Cerebellar nuclear complex (tissue), 1 donor: Measurements from ENCODE around the gene DAB2IP.
"Not testable (repeated sequence)": the region's sequence is repeated elsewhere in the genome, so short reads cannot be mapped to it uniquely, and the experiment has no call there.

Experiments
- DNase-seq, 2 experiments: peaks; one replicate each; lab custom pipeline; 2025; lab: John Stamatoyannopoulos, UW

The DAB2IP gene

GRCh38 chr9:121727295-121728020 lies 76.0 kb downstream of the DAB2IP start:
- no peak for DNase-seq

GRCh38 chr9:121728916-121729315 lies 77.5 kb downstream of the DAB2IP start:
- DNase-seq, result no peak

DNA sequence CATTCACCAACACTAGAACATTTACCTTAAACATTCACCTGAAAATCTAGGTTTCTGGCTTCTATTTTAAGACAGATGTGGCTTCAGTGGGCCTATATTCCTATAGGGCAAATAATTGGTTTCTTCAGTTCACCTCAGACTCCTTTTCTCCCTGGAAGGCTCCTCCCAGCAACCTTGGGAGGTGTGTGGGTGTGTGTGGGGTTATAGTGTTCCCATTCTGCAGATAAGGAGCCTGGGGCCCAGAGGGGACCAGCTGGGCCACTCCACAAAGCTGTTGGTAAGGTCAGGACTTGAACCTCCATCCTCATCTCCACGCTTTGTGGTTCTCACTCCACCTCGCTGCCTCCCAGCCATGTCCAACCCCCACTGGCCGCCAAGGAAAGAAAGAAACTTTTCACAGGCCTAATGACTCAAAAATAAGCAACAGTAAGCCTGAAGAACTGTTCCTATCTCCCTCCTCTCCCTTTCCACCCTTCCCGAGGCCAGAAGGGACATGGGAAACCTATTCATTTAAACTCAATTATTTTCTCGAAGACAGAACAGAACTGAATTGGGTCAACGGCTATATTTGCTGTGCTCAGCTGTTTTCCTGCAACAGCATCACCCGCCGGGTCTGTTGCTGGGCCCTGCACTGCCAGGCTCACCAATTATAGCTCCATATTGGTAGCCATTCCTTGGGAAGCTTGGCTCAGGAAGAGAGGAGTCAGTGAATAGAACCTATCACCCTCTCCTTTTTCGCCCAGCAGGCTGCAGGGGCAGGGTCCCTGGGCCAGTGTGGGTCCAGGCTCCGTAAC lies 78.5 kb downstream of the DAB2IP start:
- DNase-seq, result no peak

- DNase-seq, result no peak
Observed at GRCh38 chr9:121731090-121731489, 79.7 kb downstream of the DAB2IP start.

- DNase-seq, result no peak
Observed at GRCh38 chr9:121731919-121732318, 80.5 kb downstream of the DAB2IP start.

GRCh38 chr9:121732389-121732788 lies 81.0 kb downstream of the DAB2IP start:
- no peak for DNase-seq

DNA sequence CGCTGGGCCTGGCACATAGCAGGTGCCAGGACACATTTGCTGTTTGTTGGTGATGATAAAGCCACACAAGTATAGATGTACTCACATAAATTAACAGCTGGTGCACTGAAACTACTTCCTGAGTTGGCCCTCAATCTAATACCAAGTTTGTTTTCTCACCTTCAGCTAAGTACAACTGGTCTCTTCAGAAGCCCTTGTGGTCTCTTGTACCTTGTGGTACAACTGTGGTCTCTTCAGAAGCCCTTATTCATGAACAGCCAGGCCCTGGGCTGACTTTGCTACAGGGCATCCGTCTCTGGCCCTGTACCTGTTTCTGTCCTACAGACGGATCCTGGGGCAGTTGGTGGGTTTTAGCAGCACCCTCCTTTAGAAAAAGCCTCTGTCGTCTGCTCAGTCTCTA lies 81.5 kb downstream of the DAB2IP start:
- DNase-seq, result no peak

DNA sequence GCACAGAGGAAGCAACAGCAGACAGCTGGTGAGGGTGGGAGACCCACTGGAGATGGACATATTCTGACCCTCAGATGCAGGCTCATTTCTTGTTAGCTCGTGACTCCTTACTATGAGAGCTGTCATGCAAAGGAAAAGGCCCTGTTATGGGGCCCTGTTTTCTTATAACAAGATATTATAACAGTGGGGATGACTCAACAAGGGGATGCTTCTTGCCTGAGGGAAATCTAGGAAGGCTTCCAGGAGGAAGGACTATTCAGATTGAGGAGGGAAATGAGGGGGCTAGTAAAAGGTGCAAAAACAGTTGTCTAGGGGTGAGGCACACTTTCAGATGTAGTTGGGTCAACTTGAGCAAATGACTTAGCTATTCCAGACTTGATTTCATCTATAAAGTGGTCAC lies 83.0 kb downstream of the DAB2IP start:
- no peak for DNase-seq

DNA sequence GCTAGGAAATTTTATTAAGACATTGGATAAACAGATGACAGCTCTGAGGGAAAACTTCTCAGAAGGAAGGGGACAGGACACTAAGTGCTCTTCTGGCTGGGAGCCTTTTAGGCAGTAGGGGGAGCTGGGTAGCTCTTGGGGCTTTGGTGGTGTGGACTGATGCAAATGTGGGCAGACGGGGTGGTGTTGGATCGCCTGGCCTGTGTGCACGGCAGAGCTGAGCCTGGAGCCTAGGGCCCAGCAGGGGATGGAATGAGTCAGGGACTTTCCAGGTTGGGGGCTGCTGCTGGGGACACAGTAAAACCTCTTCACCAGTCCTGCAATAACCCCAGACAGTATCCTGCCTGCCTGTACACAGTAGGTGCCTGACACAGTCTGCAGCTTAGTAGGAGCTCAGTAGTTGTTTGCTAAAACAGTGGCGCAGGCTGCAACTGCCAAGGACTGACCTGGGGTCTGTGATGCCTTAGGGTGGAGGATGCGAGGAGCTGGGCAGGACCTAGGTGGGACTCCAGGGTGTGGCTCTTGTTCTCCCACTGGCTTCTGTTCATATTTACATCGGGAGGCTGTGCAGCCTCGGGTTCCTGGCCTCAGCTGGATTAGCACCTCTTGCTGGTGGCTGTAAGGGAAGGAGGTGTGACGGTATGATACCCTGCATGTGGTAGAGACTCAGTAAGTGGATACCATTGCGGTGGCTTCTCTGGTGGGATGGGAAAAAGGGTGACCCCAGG lies 83.8 kb downstream of the DAB2IP start:
- no peak for DNase-seq

- DNase-seq, result no peak
Observed at GRCh38 chr9:121735793-121736770, 84.6 kb downstream of the DAB2IP start.

DNA sequence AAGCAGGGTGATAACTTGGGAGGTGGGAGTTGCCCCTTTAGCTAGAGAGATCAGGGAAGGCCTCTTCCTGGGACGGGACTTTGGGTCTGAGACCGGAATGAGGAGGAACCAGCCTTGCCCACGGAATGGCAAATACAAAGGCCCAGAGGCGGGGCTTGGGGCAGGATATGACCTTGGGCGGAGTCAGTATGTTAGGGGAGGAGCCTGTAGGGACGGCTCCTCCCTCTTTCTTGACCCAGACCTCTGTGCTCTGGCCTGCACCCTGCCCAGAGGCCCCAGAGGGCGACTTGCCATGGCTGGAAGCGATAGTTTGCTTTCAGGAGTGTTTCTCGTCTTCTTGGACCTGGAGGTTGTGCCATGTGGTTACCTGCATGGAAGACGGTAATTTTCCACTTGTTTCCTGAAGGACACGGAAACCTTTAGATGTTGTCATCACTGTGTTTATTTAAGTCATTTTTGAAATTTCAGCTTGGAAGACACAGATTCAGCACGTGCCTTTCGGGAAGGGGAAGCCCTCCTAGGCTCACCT lies 85.6 kb downstream of the DAB2IP start:
- no peak for DNase-seq

DNA sequence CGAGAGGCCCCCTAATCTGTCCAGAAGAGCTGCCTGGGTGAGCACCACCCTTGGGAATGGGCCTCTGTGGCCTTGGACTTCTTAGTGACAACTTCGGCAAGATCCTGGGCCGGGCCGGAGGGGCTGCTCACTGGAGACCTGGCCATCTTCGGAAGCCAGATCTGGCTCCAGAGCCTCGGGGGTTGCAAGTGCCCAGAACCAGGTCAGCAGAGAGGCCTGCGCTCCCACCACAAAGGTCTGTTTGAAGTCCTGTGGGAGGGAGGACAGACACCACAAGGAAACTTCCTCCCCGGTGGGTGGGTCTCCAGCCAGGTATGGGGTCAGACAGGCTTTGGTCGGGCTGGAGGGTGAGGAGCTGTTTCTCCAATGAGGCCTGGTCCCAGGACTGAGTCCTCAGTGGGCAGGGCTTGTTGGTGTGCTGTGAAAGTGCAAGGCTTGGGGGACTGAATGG lies 86.1 kb downstream of the DAB2IP start:
- no peak for DNase-seq

- DNase-seq, result no peak
Observed at GRCh38 chr9:121738411-121738810, 87.0 kb downstream of the DAB2IP start.

- DNase-seq, result no peak
Observed at GRCh38 chr9:121738968-121739367, 87.5 kb downstream of the DAB2IP start.

GRCh38 chr9:121739971-121740370 lies 88.5 kb downstream of the DAB2IP start:
- no peak for DNase-seq

GRCh38 chr9:121741228-121741918 lies 89.9 kb downstream of the DAB2IP start:
- DNase-seq, result no peak

DNA sequence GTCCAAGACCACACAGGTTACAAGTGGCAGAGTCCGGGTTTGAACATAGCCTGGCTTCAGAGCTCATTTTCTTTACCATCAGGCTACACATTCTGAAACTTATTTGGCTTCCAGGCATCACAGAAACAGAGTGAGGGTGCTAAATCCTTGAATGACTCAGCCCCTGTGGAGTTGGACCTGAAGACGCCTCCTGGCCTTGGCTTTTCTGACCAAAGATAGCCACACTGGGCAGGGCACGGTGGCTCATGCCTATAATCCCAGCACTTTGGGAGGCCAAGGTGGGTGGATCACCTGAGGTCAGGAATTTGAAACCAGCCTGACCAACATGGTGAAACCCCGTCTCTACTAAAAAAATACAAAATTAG lies 90.5 kb downstream of the DAB2IP start:
- not testable (repeated sequence) for DNase-seq

- no peak for DNase-seq
Observed at GRCh38 chr9:121742923-121743322, 91.5 kb downstream of the DAB2IP start.

- peak; percentile 75 to 85 for DNase-seq
Observed at GRCh38 chr9:121743441-121744001, 92.1 kb downstream of the DAB2IP start.

- no peak for DNase-seq
Observed at GRCh38 chr9:121744002-121744686, 92.7 kb downstream of the DAB2IP start.
